ENCODE results near the gene MYO9B. TPM values are rescaled to one million over a fixed set of nuclear protein-coding genes. Genes with fewer than 3 reads are reported as not detected.
A peak's percentile ranks its signal among the peaks of the same experiment; 100 is the strongest.

The MYO9B gene
- total and polyA plus RNA-seq, 2 of the 13 experiments (the other 11 are each of a cell fraction or from before 2014, with no cell fraction given) = 18.0 to 18.3 TPM

GRCh38 chr19:17079710-17080439 is 4.3 kb downstream of the MYO9B start (continued):
- peak; percentile 52 to 53; a peak in 2 of 4 replicates for TF ChIP-seq HMGXB4 (CRISPR knock-in tag; IDR thresholded peaks at IDR 0.05; ENCODE audit: borderline replicate concordance in 1 of 2, low read depth in 1 of 2)
- no peak for TF ChIP-seq ZNF224 (CRISPR knock-in tag; IDR thresholded peaks at IDR 0.05)
- TF ChIP-seq POLR2G (IDR thresholded peaks at IDR 0.05; ENCODE audit: low read depth, low read length) = 0 out of 2 replicates have a peak, but pooled peaks have one; percentile 44
- no peak for TF ChIP-seq IKZF1 (IDR thresholded peaks at IDR 0.05)
- TF ChIP-seq NR3C1 (CRISPR knock-in tag; IDR thresholded peaks at IDR 0.05) = no peak
- TF ChIP-seq DNMT1 (CRISPR knock-in tag; IDR thresholded peaks at IDR 0.05) = no peak
- peak; percentile 64 for TF ChIP-seq SAP130 (CRISPR knock-in tag; IDR thresholded peaks at IDR 0.05; ENCODE audit: low read depth)
- no peak for TF ChIP-seq SALL2 (CRISPR knock-in tag; IDR thresholded peaks at IDR 0.05)
- no peak for TF ChIP-seq JDP2 (CRISPR knock-in tag; IDR thresholded peaks at IDR 0.05; ENCODE audit: borderline replicate concordance)
- TF ChIP-seq ZBTB21 (CRISPR knock-in tag; IDR thresholded peaks at IDR 0.05) = no peak
- 0 out of 2 replicates have a peak, but pooled peaks have one; percentile 5 for TF ChIP-seq CEBPG (CRISPR knock-in tag; IDR thresholded peaks at IDR 0.05)

GRCh38 chr19:17080440-17080801 is 4.8 kb downstream of the MYO9B start:
- no peaks in the 10 kb centered on the region; a peak in 1 of 5 replicates for H3K27me3 ChIP-seq (ENCODE audit: control insufficient read depth in 1 of 2, insufficient read depth in 2 of 2, low read length in 2 of 2)
- H3K4me2 ChIP-seq (ENCODE audit: low read depth, low read length) = peak overlapping the region; percentile 79
- H3K79me2 ChIP-seq (ENCODE audit: insufficient read depth, low read length) = peaks cover 57% of the 10 kb centered on the region
- no peaks in the 10 kb centered on the region for H4K20me1 ChIP-seq (ENCODE audit: insufficient read depth, low read length)
- peak overlapping the region; percentile 66 for H3K27ac ChIP-seq (ENCODE audit: extremely low read length, insufficient read depth, low read length)
- intact Hi-C loops (cut with micrococcal nuclease; ENCODE audit: unreplicated experiment) (loop anchor here (2.0 kb wide), 1 partner anchor 16 kb away; no protein-coding TSS in a partner anchor), in situ Hi-C loops (cut with HindIII; ENCODE audit: extremely low pct_ligation_motif_present, low pct_unique_long_range_greater_than_20kb) (no loop called here)
- H3K9me3 ChIP-seq (ENCODE audit: low read length) = no peaks in the 10 kb centered on the region
- peaks cover 40% of the 10 kb centered on the region for H3K4me1 ChIP-seq (ENCODE audit: insufficient read depth, low read length)
- ChIA-PET CTCF (ENCODE audit: low intra/inter-chr PET ratio, low total read pairs) (interaction anchor here (0.8 to 1.5 kb wide), 2 partner anchors 18 to 23 kb away, joined by 3 to 5 read pairs; no protein-coding TSS in a partner anchor), POLR2A (no interaction called here)
- H3K36me3 ChIP-seq (replicated peaks in 1 of 2; ENCODE audit: control insufficient read depth in 1 of 2, insufficient read depth in 2 of 2, low read length in 2 of 2) = no peaks in the 10 kb centered on the region
- H3K4me3 ChIP-seq (replicated peaks in 1 of 3; ENCODE audit: insufficient read depth in 1 of 3, low read depth in 2 of 3, low read length in 3 of 3) = peak overlapping the region in 2 of 3 experiments; percentile 53 to 67; a peak in 2 of 6 replicates
- BruUV-seq (replicated peaks) = no TSS peak
- FAIRE-seq (no peak), ATAC-seq (no peak), DNase-seq (ENCODE audit: low spot score) (no peak)
- WGBS (ENCODE audit: low lambda C conversion rate) = 84% methylated on average over 4 of the region's 4 CpGs
- no peak overlapping the region for H2AFZ ChIP-seq (ENCODE audit: low read length)
- peak overlapping the region; percentile 69 for H3K9ac ChIP-seq (ENCODE audit: insufficient read depth, low read depth, low read length)
- TF ChIP-seq KLF13 (CRISPR knock-in tag; IDR thresholded peaks at IDR 0.05) (no peak), GATAD1 (CRISPR knock-in tag; IDR thresholded peaks at IDR 0.05) (no peak), RAD21 (CRISPR knock-in tag; IDR thresholded peaks at IDR 0.05) (0 out of 2 replicates have a peak, but pooled peaks have one; percentile 2), ZNF33A (CRISPR knock-in tag; IDR thresholded peaks at IDR 0.05; ENCODE audit: borderline replicate concordance) (no peak), TEAD2 (CRISPR knock-in tag; IDR thresholded peaks at IDR 0.05) (no peak), ZNF143 (CRISPR knock-in tag; IDR thresholded peaks at IDR 0.05) (no peak), SIN3B (IDR thresholded peaks at IDR 0.05; ENCODE audit: low read length) (no peak), ZNF550 (CRISPR knock-in tag; IDR thresholded peaks at IDR 0.05; ENCODE audit: borderline replicate concordance) (no peak), THRA (CRISPR knock-in tag; IDR thresholded peaks at IDR 0.05; ENCODE audit: borderline replicate concordance) (no peak)
- TF ChIP-seq, protein P1, sequence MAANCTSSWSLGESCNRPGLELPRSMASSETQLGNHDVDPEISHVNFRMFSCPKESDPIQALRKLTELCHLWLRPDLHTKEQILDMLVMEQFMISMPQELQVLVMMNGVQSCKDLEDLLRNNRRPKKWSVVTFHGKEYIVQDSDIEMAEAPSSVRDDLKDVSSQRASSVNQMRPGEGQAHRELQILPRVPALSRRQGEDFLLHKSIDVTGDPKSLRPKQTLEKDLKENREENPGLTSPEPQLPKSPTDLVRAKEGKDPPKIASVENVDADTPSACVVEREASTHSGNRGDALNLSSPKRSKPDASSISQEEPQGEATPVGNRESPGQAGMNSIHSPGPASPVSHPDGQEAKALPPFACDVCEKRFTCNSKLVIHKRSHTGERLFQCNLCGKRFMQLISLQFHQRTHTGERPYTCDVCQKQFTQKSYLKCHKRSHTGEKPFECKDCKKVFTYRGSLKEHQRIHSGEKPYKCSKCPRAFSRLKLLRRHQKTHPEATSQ (CRISPR knock-in tag; IDR thresholded peaks at IDR 0.05; ENCODE audit: borderline replicate concordance) = no peak
